K562 (cell line): ENCODE results near the gene PYCR2. TPM values are rescaled to one million over a fixed set of nuclear protein-coding genes. Genes with fewer than 3 reads are reported as not detected.

ENCODE experiments used
- CC2D1A ChIP-seq: fragments of 450-650 bp; IDR thresholded peaks from 2 replicates; pipeline ENCODE4 v1.6.1; 2017; ENCODE audit warnings: mild to moderate bottlenecking
- CTCF ChIP-seq, 3 experiments: IDR thresholded peaks in 2 of 3; conservative IDR thresholded peaks in 1 of 3; 2 replicates each; pipeline ENCODE4 v1.5.1; 2011 to 2012; ENCODE audit warnings: low read length in 3 of 3, mild to moderate bottlenecking in 3 of 3, control low read depth in 2 of 3, improper control_type of control experiment in 1 of 3, inconsistent platforms in 1 of 3, low read depth in 1 of 3, mixed read lengths in 1 of 3, moderate library complexity in 1 of 3; ENCODE audit not compliant: insufficient read depth in 2 of 3
- CXXC5 ChIP-seq: fragments of 250-450 bp; sonication (Bioruptor Pico); IDR thresholded peaks from 2 replicates; pipeline ENCODE4 v1.8.0; 2022; ENCODE audit warnings: inconsistent platforms, mild to moderate bottlenecking, moderate library complexity
- E2F4 ChIP-seq: sonication (generic); formaldehyde crosslinking; IDR thresholded peaks from 2 replicates; pipeline ENCODE4 v1.8.0; 2022; ENCODE audit warnings: mild to moderate bottlenecking, low read depth, missing genetic modification reagents
- E2F5 ChIP-seq: sonication (generic); formaldehyde crosslinking; IDR thresholded peaks from 2 replicates; pipeline ENCODE4 v1.8.0; 2022; ENCODE audit warnings: mild to moderate bottlenecking, missing genetic modification reagents
- ELF2 ChIP-seq: fragments of 250-450 bp; sonication (Bioruptor Pico); IDR thresholded peaks from 2 replicates; pipeline ENCODE4 v1.5.0; 2021; ENCODE audit warnings: mild to moderate bottlenecking
- ERF ChIP-seq: fragments of 450-650 bp; formaldehyde crosslinking; IDR thresholded peaks from 2 replicates; pipeline ENCODE4 v1.4.0; 2020; ENCODE audit warnings: mild to moderate bottlenecking, mixed read lengths
- FOSL1 ChIP-seq: fragments of 200-800 bp; sonication (Bioruptor generic); conservative IDR thresholded peaks from 2 replicates; pipeline ENCODE4 v1.6.1; 2016; ENCODE audit warnings: missing genetic modification characterization, missing compliant biosample characterization
- HDAC8 ChIP-seq: fragments of 450-650 bp; IDR thresholded peaks from 2 replicates; pipeline ENCODE4 v1.6.1; 2016; ENCODE audit warnings: mild to moderate bottlenecking, missing genetic modification characterization, moderate library complexity, missing compliant biosample characterization
- HIVEP1 ChIP-seq: fragments of 250-450 bp; sonication (Bioruptor Pico); IDR thresholded peaks from 2 replicates; pipeline ENCODE4 v1.4.0; 2020; ENCODE audit warnings: mild to moderate bottlenecking
- KAT8 ChIP-seq: fragments of 450-650 bp; IDR thresholded peaks from 2 replicates; pipeline ENCODE4 v1.6.1; 2016; ENCODE audit warnings: low read depth, mild to moderate bottlenecking
- KHSRP ChIP-seq: fragments of 450-650 bp; IDR thresholded peaks from 2 replicates; pipeline ENCODE4 v1.6.1; 2017
- KLF16 ChIP-seq: IDR thresholded peaks from 2 replicates; pipeline ENCODE4 v1.6.1; 2016; ENCODE audit warnings: antibody characterized with exemption
- MAFF ChIP-seq: IDR thresholded peaks from 2 replicates; pipeline ENCODE4 v1.6.1; 2012; ENCODE audit warnings: low read length, improper control_type of control experiment
- MECOM ChIP-seq: fragments of 250-450 bp; sonication (Bioruptor Pico); IDR thresholded peaks from 2 replicates; pipeline ENCODE4 v1.8.0; 2022; ENCODE audit warnings: inconsistent platforms
- MLLT1 ChIP-seq, 2 experiments: fragments of 450-650 bp; IDR thresholded peaks; 2 replicates each; pipeline ENCODE4 v1.6.1; 2016
- NR2C1 ChIP-seq, 2 experiments: fragments of 450-650 bp; IDR thresholded peaks; 2 replicates each; pipeline ENCODE4 v1.6.1; 2017; ENCODE audit warnings: mild to moderate bottlenecking in 2 of 2, antibody characterized with exemption in 1 of 2, inconsistent platforms in 1 of 2, missing compliant biosample characterization in 1 of 2, missing genetic modification characterization in 1 of 2
- SRSF7 ChIP-seq: fragments of 200-400 bp; formaldehyde crosslinking; optimal IDR thresholded peaks from 2 replicates; pipeline ENCODE3; 2017; ENCODE audit warnings: mild to moderate bottlenecking, low read depth, low read length
- ZNF217 ChIP-seq: sonication (generic); formaldehyde crosslinking; IDR thresholded peaks from 2 replicates; pipeline ENCODE4 v1.8.0; 2022; ENCODE audit warnings: mild to moderate bottlenecking, missing genetic modification reagents
- ZNF830 ChIP-seq: fragments of 250-450 bp; sonication (Bioruptor Pico); IDR thresholded peaks from 2 replicates; pipeline ENCODE4 v1.5.0; 2021; ENCODE audit warnings: mild to moderate bottlenecking
- polyA plus RNA-seq, 8 experiments: library from polyadenylated mRNA; depleted of rRNA in 4 of 8; stranded (reverse) in 5 of 8; unstranded in 3 of 8; fragments of >200 nt; fragmentation: Nextera tagmentation in 2 of 8; fragmentation: Illumina TruSeq in 1 of 8; extraction: Ambion mirVana in 2 of 8; extraction: Trizol in 1 of 8; gene quantifications; 2 replicates each; pipeline versions ENCODE4 v1.2.1 to v1.2.3, GENCODE V29; 2011 to 2014; ENCODE audit warnings: inconsistent platforms in 1 of 8, missing spikeins in 1 of 8
- total RNA-seq, 7 experiments: library from RNA; depleted of rRNA in 6 of 7; stranded (reverse); fragments of >200 nt in 6 of 7; fragmentation: Illumina TruSeq in 2 of 7; extraction: Trizol in 2 of 7; gene quantifications; 2 replicates each; pipeline versions ENCODE4 v1.2.1 to v1.2.3, GENCODE V29; 2011 to 2021; ENCODE audit warnings: low replicate concordance in 1 of 7
- TF ChIP-seq, protein P1 (sequence below): sonication (generic); formaldehyde crosslinking; IDR thresholded peaks from 2 replicates; pipeline ENCODE4 v1.8.0; 2022; ENCODE audit warnings: mild to moderate bottlenecking, missing genetic modification reagents, borderline replicate concordance

The PYCR2 gene
- total and polyA plus RNA-seq, 9 of the 15 experiments (the other 6 are each of a cell fraction or from before 2014, with no cell fraction given): 5.5 to 219 (median 127) TPM

GRCh38 chr1:225882694-225883615, 41.1 kb downstream of the PYCR2 start (continued):
- TF ChIP-seq ZNF217 (CRISPR knock-in tag): no peak
- no peak for TF ChIP-seq KLF16
- TF ChIP-seq E2F4 (CRISPR knock-in tag): no peak
- no peak; the same call in 1 of the 2 replicates for TF ChIP-seq CXXC5 (CRISPR knock-in tag)
- TF ChIP-seq FOSL1 (tag): no peak; the same call in 1 of the 2 replicates
- TF ChIP-seq MAFF: no peak
- no peak for TF ChIP-seq ZNF830
- TF ChIP-seq HDAC8 (tag): no peak
- TF ChIP-seq SRSF7: no peak
- no peak for TF ChIP-seq NR2C1 (IDR thresholded peaks at IDR 0.05)
- TF ChIP-seq NR2C1 (tag; IDR thresholded peaks at IDR 0.05): no peak
- TF ChIP-seq HIVEP1: no peak
- 0 out of 4 replicates have a peak, but pooled peaks of 1 of the 2 experiments have one; percentile 42 for TF ChIP-seq MLLT1 (IDR thresholded peaks at IDR 0.05)
- no peak for TF ChIP-seq KHSRP
- no peak for TF ChIP-seq CC2D1A
- TF ChIP-seq KAT8: no peak
- TF ChIP-seq, protein P1, sequence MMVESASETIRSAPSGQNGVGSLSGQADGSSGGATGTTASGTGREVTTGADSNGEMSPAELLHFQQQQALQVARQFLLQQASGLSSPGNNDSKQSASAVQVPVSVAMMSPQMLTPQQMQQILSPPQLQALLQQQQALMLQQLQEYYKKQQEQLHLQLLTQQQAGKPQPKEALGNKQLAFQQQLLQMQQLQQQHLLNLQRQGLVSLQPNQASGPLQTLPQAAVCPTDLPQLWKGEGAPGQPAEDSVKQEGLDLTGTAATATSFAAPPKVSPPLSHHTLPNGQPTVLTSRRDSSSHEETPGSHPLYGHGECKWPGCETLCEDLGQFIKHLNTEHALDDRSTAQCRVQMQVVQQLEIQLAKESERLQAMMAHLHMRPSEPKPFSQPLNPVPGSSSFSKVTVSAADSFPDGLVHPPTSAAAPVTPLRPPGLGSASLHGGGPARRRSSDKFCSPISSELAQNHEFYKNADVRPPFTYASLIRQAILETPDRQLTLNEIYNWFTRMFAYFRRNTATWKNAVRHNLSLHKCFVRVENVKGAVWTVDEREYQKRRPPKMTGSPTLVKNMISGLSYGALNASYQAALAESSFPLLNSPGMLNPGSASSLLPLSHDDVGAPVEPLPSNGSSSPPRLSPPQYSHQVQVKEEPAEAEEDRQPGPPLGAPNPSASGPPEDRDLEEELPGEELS: no peak
- TF ChIP-seq ELF2 (CRISPR knock-in tag): no peak
- TF ChIP-seq E2F5 (CRISPR knock-in tag): no peak
- no peak for TF ChIP-seq ERF (CRISPR knock-in tag)
- TF ChIP-seq MECOM: no peak
- TF ChIP-seq CTCF (IDR thresholded peaks at IDR 0.05 in 2 of 3, conservative IDR thresholded peaks at IDR 0.05 in 1 of 3; ENCODE audit: insufficient read depth in 2 of 3, low read depth in 1 of 3, low read length in 3 of 3): 0 out of 6 replicates have a peak, but pooled peaks of 1 of the 3 experiments have one; percentile 6
